GM10847 (cell line): ENCODE results near the gene RNU5D-1.

ENCODE experiments used
- POLR2A ChIP-seq: IDR thresholded peaks from 2 replicates; pipeline ENCODE4 v1.6.1; 2011; ENCODE audit not compliant: insufficient read length; ENCODE audit errors: extremely low read depth

Gene RNU5D-1

GRCh38 chr1:44693159-44693558 lies 37.8 kb downstream of the RNU5D-1 start:
- TF ChIP-seq POLR2A, result no peak

GRCh38 chr1:44689447-44689765 lies 41.6 kb downstream of the RNU5D-1 start:
- TF ChIP-seq POLR2A, result no peak

- TF ChIP-seq POLR2A, result no peak
Measured at GRCh38 chr1:44688760-44689446, 42.1 kb downstream of the RNU5D-1 start.

- TF ChIP-seq POLR2A, result no peak
Measured at GRCh38 chr1:44685881-44686280, 45.1 kb downstream of the RNU5D-1 start.

- TF ChIP-seq POLR2A, result no peak
Measured at GRCh38 chr1:44685218-44685617, 45.8 kb downstream of the RNU5D-1 start.

GRCh38 chr1:44684525-44684924 lies 46.4 kb downstream of the RNU5D-1 start:
- no peak for TF ChIP-seq POLR2A

- TF ChIP-seq POLR2A, result no peak
Measured at GRCh38 chr1:44682883-44683265, 48.1 kb downstream of the RNU5D-1 start.

GRCh38 chr1:44681905-44682882 lies 48.8 kb downstream of the RNU5D-1 start:
- no peak for TF ChIP-seq POLR2A
